A549 (cell line): ENCODE measurements around the gene RPL11. TPM values are rescaled to one million over a fixed set of nuclear protein-coding genes. Genes with fewer than 3 reads are reported as not detected.
A peak's percentile ranks its signal among the peaks of the same experiment; 100 is the strongest.

ENCODE experiments used
- ATAC-seq, 2 experiments: fragments of 200-7000 bp in 1 of 2; fragments of >200 bp in 1 of 2; cut with Nextera tagmentation in 1 of 2; cut with Tn5 transposase in 1 of 2; 3 replicates each; pipeline versions ENCODE4 v1.8.0 to v1.9.1; 2018 to 2020; ENCODE audit warnings: mild to moderate bottlenecking in 1 of 2, moderate library complexity in 1 of 2
- CTCF ChIA-PET: fragments of 300-600 bp; sonication (Branson Sonifier 250); formaldehyde crosslinking; extraction: SDS; loops from one replicate; lab custom pipeline; 2021; ENCODE audit warnings: antibody characterized with exemption, inconsistent platforms; lab: Yijun Ruan, JAX
- POLR2A ChIA-PET: fragments of 350-600 bp; formaldehyde crosslinking; extraction: SDS; loops from one replicate; lab custom pipeline; 2021; ENCODE audit warnings: antibody characterized with exemption, inconsistent platforms; lab: Yijun Ruan, JAX
- DNase-seq, 2 experiments: peaks; one replicate each; pipeline versions ENCODE4 v3.0.0 to v3.0.0-alpha.2; 2011 to 2016; ENCODE audit warnings: low read depth in 1 of 2, low spot score in 1 of 2
- FAIRE-seq: peaks from 2 replicates; lab custom pipeline; 2011; peaks lifted over from hg19 to GRCh38; lab: Jason Lieb, UNC
- H3K27ac ChIP-seq, 2 experiments: fragments of >200 bp; sonication (Bioruptor Twin); formaldehyde crosslinking; 3 replicates each; pipeline ENCODE4 v1.5.1; 2016 to 2017
- H3K4me1 ChIP-seq: fragments of >200 bp; sonication (Bioruptor Twin); formaldehyde crosslinking; 3 replicates; pipeline ENCODE4 v1.6.1; 2016
- H3K4me2 ChIP-seq: fragments of >200 bp; sonication (Bioruptor Twin); formaldehyde crosslinking; 3 replicates; pipeline ENCODE4 v1.6.1; 2016
- H3K4me3 ChIP-seq: fragments of >200 bp; sonication (Bioruptor Twin); formaldehyde crosslinking; 3 replicates; pipeline ENCODE4 v1.5.1; 2016
- H3K9me3 ChIP-seq: fragments of >200 bp; sonication (Bioruptor Twin); formaldehyde crosslinking; 3 replicates; pipeline ENCODE4 v1.6.1; 2016
- BCL3 ChIP-seq: fragments of >200 bp; sonication (Bioruptor Twin); formaldehyde crosslinking; IDR thresholded peaks from 3 replicates; pipeline ENCODE4 v1.6.1; 2016
- BHLHE40 ChIP-seq: IDR thresholded peaks from 2 replicates; pipeline ENCODE4 v1.6.1; 2012; ENCODE audit warnings: low read depth, low read length, inconsistent platforms
- CBX2 ChIP-seq: fragments of 200-600 bp; sonication (generic); IDR thresholded peaks from 2 replicates; pipeline ENCODE4 v1.6.1; 2016; ENCODE audit warnings: low read depth, mild to moderate bottlenecking, borderline replicate concordance
- CBX8 ChIP-seq: fragments of 200-600 bp; sonication (generic); IDR thresholded peaks from 2 replicates; pipeline ENCODE4 v1.6.1; 2016
- CHD2 ChIP-seq: fragments of 150-350 bp; IDR thresholded peaks from 2 replicates; pipeline ENCODE4 v1.6.1; 2014; ENCODE audit warnings: low read length; ENCODE audit not compliant: partially characterized antibody
- HMGXB4 ChIP-seq: fragments of 250-450 bp; sonication (Bioruptor Pico); IDR thresholded peaks from 2 replicates; pipeline ENCODE4 v1.5.0; 2021; ENCODE audit warnings: mild to moderate bottlenecking, moderate library complexity, borderline replicate concordance
- HOXA7 ChIP-seq: fragments of 250-450 bp; sonication (Bioruptor Pico); IDR thresholded peaks from 2 replicates; pipeline ENCODE4 v1.5.0; 2020; ENCODE audit warnings: mild to moderate bottlenecking, moderate library complexity
- HOXB13 ChIP-seq: fragments of 250-450 bp; sonication (Bioruptor Pico); IDR thresholded peaks from 2 replicates; pipeline ENCODE4 v1.5.0; 2020; ENCODE audit warnings: low read depth, mild to moderate bottlenecking, moderate library complexity
- JUN ChIP-seq, 2 experiments: fragments of >200 bp; sonication (Bioruptor Twin); formaldehyde crosslinking; IDR thresholded peaks; 2 replicates in 1 of 2; 3 replicates in 1 of 2; pipeline ENCODE4 v1.6.1; 2016 to 2017
- MAZ ChIP-seq: fragments of 150-350 bp; IDR thresholded peaks from 2 replicates; pipeline ENCODE4 v1.6.1; 2014; ENCODE audit warnings: antibody characterized with exemption, low read depth, low read length, borderline replicate concordance
- NFE2L2 ChIP-seq: fragments of 150-350 bp; conservative IDR thresholded peaks from 2 replicates; pipeline ENCODE4 v1.6.1; 2014; ENCODE audit warnings: low read length
- NPAS2 ChIP-seq: fragments of 250-450 bp; sonication (Bioruptor Pico); IDR thresholded peaks from 2 replicates; pipeline ENCODE4 v1.8.0; 2022; ENCODE audit warnings: mild to moderate bottlenecking, moderate library complexity, borderline replicate concordance
- POLR2A ChIP-seq: IDR thresholded peaks from 2 replicates; pipeline ENCODE4 v1.6.1; 2012; ENCODE audit warnings: mild to moderate bottlenecking, low read length
- POLR2AphosphoS2 ChIP-seq: conservative IDR thresholded peaks from 2 replicates; pipeline ENCODE4 v1.6.1; 2012; ENCODE audit warnings: low read length, improper control_type of control experiment, inconsistent platforms
- RARB ChIP-seq: fragments of 250-450 bp; sonication (Bioruptor Pico); IDR thresholded peaks from 2 replicates; pipeline ENCODE4 v1.8.0; 2021; ENCODE audit warnings: mild to moderate bottlenecking, moderate library complexity
- RCOR1 ChIP-seq: fragments of 150-350 bp; IDR thresholded peaks from 2 replicates; pipeline ENCODE4 v1.6.1; 2014; ENCODE audit warnings: antibody characterized with exemption, low read length, low read depth
- RFX5 ChIP-seq: fragments of 450-650 bp; IDR thresholded peaks from 2 replicates; pipeline ENCODE4 v1.7.1; 2014; ENCODE audit warnings: antibody characterized with exemption, mild to moderate bottlenecking, moderate library complexity
- RNF2 ChIP-seq: fragments of 200-600 bp; sonication (generic); IDR thresholded peaks from 2 replicates; pipeline ENCODE4 v1.6.1; 2016; ENCODE audit warnings: low read depth, mild to moderate bottlenecking, antibody characterized with exemption, moderate library complexity, borderline replicate concordance
- SMC3 ChIP-seq: fragments of >200 bp; sonication (Bioruptor Twin); formaldehyde crosslinking; IDR thresholded peaks from 3 replicates; pipeline ENCODE4 v1.6.1; 2018; ENCODE audit warnings: inconsistent platforms
- SREBF2 ChIP-seq: fragments of 450-650 bp; IDR thresholded peaks from 2 replicates; pipeline ENCODE4 v1.6.1; 2014; ENCODE audit warnings: mild to moderate bottlenecking, moderate library complexity
- ZC3H11A ChIP-seq: fragments of 450-650 bp; IDR thresholded peaks from 2 replicates; pipeline ENCODE4 v1.6.1; 2014; ENCODE audit warnings: antibody characterized with exemption, mild to moderate bottlenecking
- ZFP36 ChIP-seq: fragments of 450-650 bp; IDR thresholded peaks from 2 replicates; pipeline ENCODE4 v1.6.1; 2014; ENCODE audit warnings: borderline replicate concordance; ENCODE audit not compliant: partially characterized antibody
- WGBS: methylation state at CpG from one replicate; pipeline ENCODE4 v1.1.6; 2017; ENCODE audit errors: missing lambda C conversion rate; 5-methylcytosine and 5-hydroxymethylcytosine counted together
- polyA plus RNA-seq, 4 experiments: library from polyadenylated mRNA; depleted of rRNA in 3 of 4; stranded (reverse); fragments of >200 nt; fragmentation: RNase III in 1 of 4; extraction: RNeasy Plus Mini Kit Qiagen cat#74134 plus additional on column Dnase treatment in 1 of 4; gene quantifications; 2 replicates in 3 of 4; 3 replicates in 1 of 4; pipeline ENCODE4 v1.2.3, GENCODE V29; 2011 to 2017
- TF ChIP-seq, protein P1 (sequence below): fragments of >200 bp; sonication (Bioruptor Twin); formaldehyde crosslinking; IDR thresholded peaks from 2 replicates; pipeline ENCODE4 v1.6.1; 2016
- TF ChIP-seq, protein P2 (sequence below): fragments of 150-350 bp; IDR thresholded peaks from 2 replicates; pipeline ENCODE4 v1.6.1; 2014; ENCODE audit warnings: low read depth, mild to moderate bottlenecking, low read length

RPL11 gene
- polyA plus RNA-seq, 2 of the 4 experiments (the other 2 are of a cell fraction): 1,292 to 1,329 TPM

- TF ChIP-seq RARB (CRISPR knock-in tag) (no peak), RNF2 (no peak), CBX8 (no peak), SREBF2 (no peak), HMGXB4 (CRISPR knock-in tag) (no peak), JUN (IDR thresholded peaks at IDR 0.05) (no peak), ZC3H11A (no peak), BCL3 (no peak), NFE2L2 (no peak), RCOR1 (no peak), ZFP36 (no peak), CBX2 (no peak), POLR2A (no peak), CHD2 (no peak), NPAS2 (CRISPR knock-in tag) (no peak), POLR2AphosphoS2 (no peak), RFX5 (no peak), HOXB13 (no peak)
- TF ChIP-seq, protein P1, sequence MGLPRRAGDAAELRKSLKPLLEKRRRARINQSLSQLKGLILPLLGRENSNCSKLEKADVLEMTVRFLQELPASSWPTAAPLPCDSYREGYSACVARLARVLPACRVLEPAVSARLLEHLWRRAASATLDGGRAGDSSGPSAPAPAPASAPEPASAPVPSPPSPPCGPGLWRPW: no peak
- TF ChIP-seq, protein P2, sequence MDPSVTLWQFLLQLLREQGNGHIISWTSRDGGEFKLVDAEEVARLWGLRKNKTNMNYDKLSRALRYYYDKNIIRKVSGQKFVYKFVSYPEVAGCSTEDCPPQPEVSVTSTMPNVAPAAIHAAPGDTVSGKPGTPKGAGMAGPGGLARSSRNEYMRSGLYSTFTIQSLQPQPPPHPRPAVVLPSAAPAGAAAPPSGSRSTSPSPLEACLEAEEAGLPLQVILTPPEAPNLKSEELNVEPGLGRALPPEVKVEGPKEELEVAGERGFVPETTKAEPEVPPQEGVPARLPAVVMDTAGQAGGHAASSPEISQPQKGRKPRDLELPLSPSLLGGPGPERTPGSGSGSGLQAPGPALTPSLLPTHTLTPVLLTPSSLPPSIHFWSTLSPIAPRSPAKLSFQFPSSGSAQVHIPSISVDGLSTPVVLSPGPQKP: no peak
- H3K9me3 ChIP-seq: no peaks in the 10 kb centered on the region
- H3K4me3 ChIP-seq: no peak overlapping the region
- H3K4me2 ChIP-seq: peak overlapping the region; percentile 92
- 63% methylated on average over 3 of the region's 3 CpGs for WGBS
- FAIRE-seq: no peak
- CTCF ChIA-PET: interaction anchor here (0.6 kb wide), 1 partner anchor 34 kb away, joined by 4 read pairs; no protein-coding TSS in a partner anchor
- peaks cover 37% of the 10 kb centered on the region for H3K4me1 ChIP-seq
- ATAC-seq: no peak
- POLR2A ChIA-PET: interaction anchor here (0.6 kb wide), 1 partner anchor 50 kb away, joined by 3 read pairs; no protein-coding TSS in a partner anchor
- H3K27ac ChIP-seq: no peak overlapping the region
- no peak for DNase-seq
Measured at GRCh38 chr1:23694371-23694770, 2.8 kb downstream of the RPL11 start.

DNA sequence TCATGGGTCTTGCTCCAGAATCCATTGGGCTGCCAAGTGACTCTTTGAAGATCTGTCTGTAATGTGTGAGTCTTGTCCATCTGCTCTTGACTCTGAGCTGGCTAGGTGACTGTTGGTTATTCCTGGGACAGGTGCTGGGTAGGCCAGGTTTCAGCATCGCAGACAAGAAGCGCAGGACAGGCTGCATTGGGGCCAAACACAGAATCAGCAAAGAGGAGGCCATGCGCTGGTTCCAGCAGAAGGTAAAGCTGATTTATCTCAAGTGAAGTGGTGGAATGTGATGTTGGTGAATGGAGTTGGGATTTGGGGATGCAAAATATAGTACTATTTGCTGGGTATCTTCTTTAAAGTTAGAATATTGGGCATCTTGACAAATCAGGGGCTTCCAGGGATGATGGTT is 4.1 kb downstream of the RPL11 start:
- Histone ChIP-seq H3K4me2 (peak overlapping the region; percentile 92), H3K27ac (no peak overlapping the region), H3K9me3 (no peaks in the 10 kb centered on the region), H3K4me3 (no peak overlapping the region), H3K4me1 (peaks cover 37% of the 10 kb centered on the region)
- ATAC-seq (no peak), FAIRE-seq (no peak), DNase-seq (no peak)
- WGBS: 95% methylated on average over 3 of the region's 3 CpGs
- POLR2A ChIA-PET: no interaction called here
- TF ChIP-seq RCOR1: no peak
- TF ChIP-seq HOXA7 (CRISPR knock-in tag): no peak
- TF ChIP-seq MAZ: no peak
- TF ChIP-seq SMC3: no peak
- TF ChIP-seq BHLHE40: no peak
- TF ChIP-seq BCL3: no peak
- CTCF ChIA-PET: interaction anchor here (0.8 kb wide), 1 partner anchor 22 kb away, joined by 4 read pairs; no protein-coding TSS in a partner anchor
